ENCODE measurements around the gene PPIL4.
A peak's percentile ranks its signal among the peaks of the same experiment; 100 is the strongest.

PPIL4 gene

GRCh38 chr6:149559389-149559788 is 13.5 kb upstream of the PPIL4 start:
- no peak for DNase-seq
- no peak for TF ChIP-seq POLR2A (IDR thresholded peaks at IDR 0.05; ENCODE audit: low read length)
- no peak for TF ChIP-seq GATA1 (IDR thresholded peaks at IDR 0.05; ENCODE audit: low read depth, low read length)

- TF ChIP-seq GATA1 (IDR thresholded peaks at IDR 0.05; ENCODE audit: low read depth, low read length), result no peak
- TF ChIP-seq POLR2A (IDR thresholded peaks at IDR 0.05; ENCODE audit: low read length), result no peak
- no peak for DNase-seq
These were observed 12.2 kb upstream of the PPIL4 start for GRCh38 chr6:149558029-149558428.

GRCh38 chr6:149551920-149552319 is 6.1 kb upstream of the PPIL4 start:
- no peak for DNase-seq
- no peak for TF ChIP-seq GATA1 (IDR thresholded peaks at IDR 0.05; ENCODE audit: low read depth, low read length)
- TF ChIP-seq POLR2A (IDR thresholded peaks at IDR 0.05; ENCODE audit: low read length), result no peak

- no peak for TF ChIP-seq GATA1 (IDR thresholded peaks at IDR 0.05; ENCODE audit: low read depth, low read length)
- TF ChIP-seq POLR2A (IDR thresholded peaks at IDR 0.05; ENCODE audit: low read length), result no peak
- peak; percentile 78 to 83 for DNase-seq
These were observed 537 bp downstream of the PPIL4 start for GRCh38 chr6:149545258-149545753.

- DNase-seq, result peak in 1 of 2 experiments; percentile 65
- TF ChIP-seq GATA1 (IDR thresholded peaks at IDR 0.05; ENCODE audit: low read depth, low read length) (no peak), POLR2A (IDR thresholded peaks at IDR 0.05; ENCODE audit: low read length) (no peak)
These were observed 1.1 kb downstream of the PPIL4 start for GRCh38 chr6:149544646-149545257.

- no peak for DNase-seq
- TF ChIP-seq POLR2A (IDR thresholded peaks at IDR 0.05; ENCODE audit: low read length), result no peak
- no peak for TF ChIP-seq GATA1 (IDR thresholded peaks at IDR 0.05; ENCODE audit: low read depth, low read length)
These were observed 4.7 kb downstream of the PPIL4 start for GRCh38 chr6:149541139-149541538.

- DNase-seq, result no peak
- TF ChIP-seq GATA1 (IDR thresholded peaks at IDR 0.05; ENCODE audit: low read depth, low read length), result no peak
- no peak for TF ChIP-seq POLR2A (IDR thresholded peaks at IDR 0.05; ENCODE audit: low read length)
These were observed 11.1 kb downstream of the PPIL4 start for GRCh38 chr6:149534742-149535141.

- TF ChIP-seq POLR2A (IDR thresholded peaks at IDR 0.05; ENCODE audit: low read length) (no peak), GATA1 (IDR thresholded peaks at IDR 0.05; ENCODE audit: low read depth, low read length) (no peak)
- no peak for DNase-seq
These were observed 16.2 kb downstream of the PPIL4 start for GRCh38 chr6:149529650-149530049.

GRCh38 chr6:149515494-149515893 is 30.3 kb downstream of the PPIL4 start:
- DNase-seq, result no peak
- TF ChIP-seq POLR2A (IDR thresholded peaks at IDR 0.05; ENCODE audit: low read length), result no peak

- DNase-seq, result no peak
- no peak for TF ChIP-seq POLR2A (IDR thresholded peaks at IDR 0.05; ENCODE audit: low read length)
- TF ChIP-seq GATA1 (IDR thresholded peaks at IDR 0.05; ENCODE audit: low read depth, low read length), result no peak
These were observed 31.9 kb downstream of the PPIL4 start for GRCh38 chr6:149513915-149514314.

GRCh38 chr6:149510793-149511512 is 34.9 kb downstream of the PPIL4 start:
- TF ChIP-seq POLR2A (IDR thresholded peaks at IDR 0.05; ENCODE audit: low read length) (no peak), GATA1 (IDR thresholded peaks at IDR 0.05; ENCODE audit: low read depth, low read length) (no peak)
- DNase-seq, result no peak

GRCh38 chr6:149508485-149508884 is 37.4 kb downstream of the PPIL4 start:
- TF ChIP-seq GATA1 (IDR thresholded peaks at IDR 0.05; ENCODE audit: low read depth, low read length) (no peak), POLR2A (IDR thresholded peaks at IDR 0.05; ENCODE audit: low read length) (no peak)
- no peak for DNase-seq

- DNase-seq, result peak; percentile 76 to 90
- TF ChIP-seq POLR2A (IDR thresholded peaks at IDR 0.05; ENCODE audit: low read length), result no peak
- TF ChIP-seq GATA1 (IDR thresholded peaks at IDR 0.05; ENCODE audit: low read depth, low read length), result no peak
These were observed 42.0 kb downstream of the PPIL4 start for GRCh38 chr6:149503872-149504271.

GRCh38 chr6:149503276-149503675 is 42.6 kb downstream of the PPIL4 start:
- TF ChIP-seq GATA1 (IDR thresholded peaks at IDR 0.05; ENCODE audit: low read depth, low read length) (no peak), POLR2A (IDR thresholded peaks at IDR 0.05; ENCODE audit: low read length) (no peak)
- no peak for DNase-seq

- TF ChIP-seq GATA1 (IDR thresholded peaks at IDR 0.05; ENCODE audit: low read depth, low read length), result no peak
- TF ChIP-seq POLR2A (IDR thresholded peaks at IDR 0.05; ENCODE audit: low read length), result no peak
- DNase-seq, result no peak
These were observed 44.1 kb downstream of the PPIL4 start for GRCh38 chr6:149501768-149502167.

Data from erythroblast (primary cell).